GM18502 (cell line): Measurements from ENCODE around the gene SLC39A6.
A peak's percentile ranks its signal among the peaks of the same experiment; 100 is the strongest.
"Not testable (repeated sequence)": the region's sequence is repeated elsewhere in the genome, so short reads cannot be mapped to it uniquely, and the experiment has no call there.

Experiments
- ATAC-seq: cut with Tn5 transposase; IDR thresholded peaks from one replicate; pipeline ENCODE4 v1.9.1; 2021; ENCODE audit warnings: mild to moderate bottlenecking; ENCODE audit not compliant: unreplicated experiment, poor library complexity

The SLC39A6 gene

DNA sequence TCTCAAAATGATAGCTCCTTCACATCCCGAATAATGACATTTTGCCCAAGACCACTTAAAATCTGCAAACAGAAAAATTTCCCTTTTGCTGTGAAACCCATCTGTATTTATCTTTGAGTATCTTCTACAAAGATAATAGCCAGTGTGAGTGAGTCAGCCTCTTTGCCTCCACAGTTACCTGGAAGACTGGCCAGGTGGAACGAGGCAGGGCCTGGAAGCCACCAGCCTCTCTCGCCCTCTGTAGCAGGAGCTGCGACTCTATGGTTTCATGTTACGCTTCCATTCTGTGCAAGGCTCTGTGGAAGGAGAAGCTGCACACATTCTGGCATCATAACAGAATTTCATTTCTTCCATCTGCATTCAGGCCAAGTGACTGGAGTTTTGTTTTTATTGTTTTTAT lies 10.1 kb upstream of the SLC39A6 start:
- no peak for ATAC-seq

DNA sequence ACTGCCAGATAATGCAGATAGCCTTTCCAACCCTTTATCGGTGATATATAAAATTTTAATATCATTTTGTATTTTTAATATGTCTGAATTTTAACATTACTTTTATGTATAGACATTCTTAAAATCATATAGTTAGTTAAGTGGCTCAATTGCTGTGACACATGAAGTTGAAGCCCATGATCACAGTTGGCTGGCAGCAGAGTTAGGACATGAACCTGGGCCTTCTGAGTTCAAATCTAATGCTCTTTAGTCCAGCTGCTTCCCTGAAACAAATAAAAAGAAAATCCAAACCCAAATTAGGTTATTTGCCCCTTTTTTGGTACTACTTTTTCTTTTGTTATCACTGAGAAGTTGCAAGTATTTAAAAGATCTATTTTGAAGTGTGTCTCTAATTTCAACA lies 6.1 kb upstream of the SLC39A6 start:
- no peak for ATAC-seq

DNA sequence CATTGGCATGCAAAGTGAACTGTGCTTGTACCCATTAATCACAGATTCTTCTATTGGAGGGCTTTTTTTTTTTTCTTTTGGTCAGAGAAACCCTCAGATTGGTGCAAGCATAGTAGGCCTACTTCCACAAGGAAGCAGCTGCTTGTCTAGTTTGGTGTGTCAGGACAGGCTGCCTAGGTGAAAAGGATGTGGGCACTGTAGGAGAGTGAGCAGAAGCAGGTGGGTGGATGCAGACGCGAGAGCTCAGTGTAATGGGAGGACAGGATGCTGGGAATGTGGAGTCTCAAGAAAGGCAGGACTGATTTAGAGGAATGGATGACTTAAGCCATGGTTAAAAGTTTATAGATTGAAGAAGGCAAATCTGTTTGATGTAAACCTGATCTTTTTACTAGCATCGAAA lies 3.6 kb upstream of the SLC39A6 start:
- ATAC-seq, result no peak

DNA sequence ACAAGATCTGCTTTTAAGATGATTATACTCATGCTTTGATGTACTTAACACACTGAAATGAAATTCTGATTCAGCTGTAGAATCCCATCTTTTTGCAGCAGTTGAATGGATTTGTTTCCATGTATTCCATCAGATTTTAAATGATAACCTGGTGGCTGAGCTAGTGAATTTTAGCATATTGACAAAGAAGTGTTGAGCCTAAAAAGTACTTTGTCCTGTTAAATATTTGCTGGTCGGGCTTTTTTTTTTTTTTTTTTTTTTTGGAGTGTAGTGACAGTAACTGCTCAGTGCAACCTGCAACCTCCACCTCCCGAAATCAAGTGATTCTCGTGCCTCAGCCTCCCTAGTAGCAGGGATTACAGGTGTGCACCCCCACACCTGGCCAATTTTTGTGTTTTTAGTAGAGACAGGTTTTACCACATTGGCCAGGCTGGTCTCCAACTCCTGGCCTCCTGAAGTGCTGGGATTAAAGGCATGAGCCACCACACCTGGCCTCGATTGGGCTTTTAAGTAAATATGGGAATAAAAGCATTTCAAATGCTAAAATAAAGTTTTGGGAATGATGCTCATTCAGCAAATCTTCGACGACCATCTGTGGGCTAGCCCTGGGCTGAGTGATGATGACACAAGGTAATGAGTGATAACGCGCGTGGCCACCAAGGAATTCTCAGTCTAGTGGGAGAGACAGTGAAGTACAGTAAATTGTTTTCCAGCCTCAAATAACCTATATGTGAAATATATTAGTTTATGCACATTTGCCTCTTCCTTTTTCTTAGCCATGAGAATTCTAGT lies 2.7 kb upstream of the SLC39A6 start:
- no peak for ATAC-seq

DNA sequence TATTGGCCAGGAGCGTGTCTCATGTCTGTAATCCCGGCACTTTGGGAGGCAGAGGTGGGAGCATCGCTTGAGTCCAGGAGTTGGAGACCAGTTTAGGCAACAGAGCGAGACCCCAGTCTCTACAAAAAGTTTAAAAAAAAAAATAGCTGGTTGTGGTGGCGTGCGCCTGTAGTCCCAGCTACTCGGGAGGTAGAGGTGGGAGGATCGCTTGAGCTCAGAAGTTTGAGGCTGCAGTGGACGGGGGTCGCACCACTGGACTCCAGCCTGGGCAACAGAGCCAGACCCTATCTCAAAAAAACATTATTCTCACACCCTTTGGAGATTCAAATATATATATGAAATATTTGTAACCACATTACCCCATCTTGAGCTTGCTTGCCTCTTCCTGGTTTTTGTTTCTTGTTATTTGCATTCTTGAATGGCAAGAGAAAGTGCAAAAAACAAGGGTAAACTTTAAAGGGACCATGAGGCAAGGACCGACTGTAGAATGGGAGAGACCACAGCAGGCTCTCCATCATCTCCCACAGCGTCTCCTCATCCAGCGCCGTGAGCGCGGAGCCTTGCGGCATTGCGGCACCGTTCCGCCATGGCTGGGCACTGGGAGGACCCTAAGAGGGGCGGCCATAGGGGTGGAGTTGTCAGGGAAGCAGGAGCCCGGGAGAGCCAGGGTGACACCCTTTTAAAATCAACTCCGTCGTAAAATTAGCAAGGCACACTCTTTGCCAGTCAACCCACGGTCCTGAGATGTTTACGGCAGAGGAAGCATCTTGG lies 1.9 kb upstream of the SLC39A6 start:
- no peak for ATAC-seq

DNA sequence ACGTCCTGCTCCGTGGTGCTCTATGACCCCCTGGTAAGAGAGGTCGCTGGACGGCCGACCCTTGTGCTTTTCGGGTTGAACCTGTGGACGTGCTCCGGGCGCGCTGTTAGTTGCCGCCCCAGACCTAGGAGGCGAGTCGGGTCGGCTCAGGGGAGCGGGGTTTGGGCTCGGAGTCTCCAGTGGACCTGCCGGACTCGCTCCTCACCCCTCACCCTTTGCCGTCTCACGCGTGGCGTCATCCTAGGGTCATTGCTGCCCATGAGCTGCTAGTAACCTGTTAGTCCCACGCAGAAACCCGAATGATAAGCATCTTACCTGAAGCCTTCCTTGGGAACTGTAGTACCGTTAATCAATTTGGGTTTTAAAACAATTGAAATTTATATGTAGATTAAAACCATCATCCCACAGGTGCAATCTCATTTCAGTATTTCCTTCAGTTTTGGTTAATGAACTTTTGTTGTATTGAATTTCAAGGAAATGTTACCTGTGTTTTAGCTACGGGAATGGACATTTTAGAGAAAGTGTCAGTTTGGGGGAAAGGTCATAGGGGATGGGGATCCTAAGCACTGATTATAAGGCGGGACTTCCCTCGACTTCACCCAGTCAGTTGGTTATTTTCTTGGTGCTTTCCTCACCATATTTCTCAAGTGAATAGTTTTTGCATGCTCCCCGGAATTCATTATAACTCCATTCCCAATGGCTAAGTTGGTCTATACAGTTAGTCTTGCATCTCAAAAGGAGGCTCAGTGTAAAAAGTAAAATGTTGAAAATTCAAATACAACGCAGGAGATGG lies 1.1 kb upstream of the SLC39A6 start:
- peak; percentile 30 for ATAC-seq

DNA sequence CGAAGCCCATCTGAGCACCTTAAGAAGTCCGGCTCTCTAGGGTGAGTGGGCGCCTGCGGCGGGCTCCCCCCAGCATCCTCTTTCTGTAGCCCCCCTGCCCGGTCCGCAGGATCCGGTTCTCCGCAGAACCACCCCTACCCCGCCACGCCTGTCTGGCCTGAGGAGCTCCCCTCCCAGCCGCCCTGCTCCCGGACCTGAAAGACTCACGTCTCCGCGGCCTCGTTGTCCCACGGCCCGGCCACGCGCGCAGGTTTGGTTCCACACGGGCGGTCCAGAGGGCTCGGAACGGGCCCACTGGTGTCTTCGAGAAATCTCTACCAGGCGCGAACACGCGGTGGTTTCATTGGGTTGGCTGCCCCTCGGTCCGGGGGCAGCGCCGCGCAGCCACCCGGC lies 237 bp downstream of the SLC39A6 start:
- ATAC-seq, result peak; percentile 21

DNA sequence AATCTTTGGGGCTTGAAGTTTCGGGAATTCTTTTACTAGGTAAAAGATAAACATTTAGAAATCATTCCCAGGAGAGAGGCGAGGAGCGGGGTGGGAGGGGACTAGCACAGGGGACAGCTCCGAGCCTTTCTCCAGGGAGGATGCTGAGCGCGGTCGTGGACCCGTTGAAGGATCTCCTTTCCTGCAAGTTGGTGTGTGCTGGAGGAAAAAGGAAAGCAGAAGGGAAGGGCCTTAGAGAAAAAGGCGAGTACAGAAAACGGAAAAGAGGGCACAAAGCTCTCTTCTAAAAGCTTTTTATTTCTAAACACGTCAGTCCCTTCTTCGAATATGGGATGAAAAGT lies 640 bp downstream of the SLC39A6 start:
- ATAC-seq, result no peak

DNA sequence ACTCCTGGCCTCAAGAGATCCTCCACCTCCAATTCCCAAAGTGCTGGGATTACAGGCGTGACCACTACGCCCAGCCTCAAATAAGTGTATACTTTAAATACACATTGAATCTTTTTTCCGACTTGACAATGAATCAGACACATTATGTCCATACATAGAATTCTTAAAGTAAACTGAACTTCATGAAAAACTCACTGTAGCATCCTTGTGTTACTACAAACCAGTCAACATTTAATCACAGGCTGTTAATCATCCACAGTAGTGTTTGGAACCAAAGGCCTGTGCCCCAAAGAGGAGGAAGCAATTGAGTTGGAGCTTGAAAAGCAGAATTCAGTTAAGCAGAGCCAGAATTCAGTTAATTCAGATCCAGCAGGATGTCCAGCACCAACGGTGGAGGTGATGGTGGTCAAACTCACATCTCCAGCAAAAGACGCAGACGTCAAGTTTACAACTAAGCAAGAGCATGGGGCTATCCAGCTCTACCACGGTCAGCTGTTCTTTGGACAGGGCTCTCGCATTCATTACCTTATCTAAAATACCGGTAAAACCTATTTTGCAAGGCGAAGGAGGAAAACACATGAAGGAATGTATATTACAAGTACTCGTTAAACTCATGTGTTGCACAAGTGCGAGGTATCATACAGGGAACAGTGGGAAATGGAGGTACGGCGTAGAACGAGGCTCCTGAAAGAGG lies 1.2 kb downstream of the SLC39A6 start:
- no peak for ATAC-seq

DNA sequence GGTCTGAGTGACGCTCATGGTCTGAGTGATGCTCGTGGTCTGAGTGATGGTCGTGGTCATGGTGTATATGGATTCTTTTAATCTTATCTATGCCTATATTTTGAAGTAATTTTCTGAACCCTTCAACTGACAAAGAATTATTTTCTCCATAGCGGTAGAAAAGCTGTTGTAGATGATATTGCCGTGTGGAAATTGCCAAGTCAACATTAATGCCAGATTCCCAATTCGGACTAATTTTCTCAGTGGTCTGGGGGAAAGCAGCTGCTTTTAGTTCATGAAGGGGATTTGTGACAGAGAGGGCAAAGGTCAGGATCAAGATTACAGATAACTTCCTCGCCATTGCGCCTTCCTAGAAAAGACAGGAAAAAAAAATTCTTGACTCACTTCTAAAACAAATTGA lies 2.5 kb downstream of the SLC39A6 start:
- no peak for ATAC-seq

DNA sequence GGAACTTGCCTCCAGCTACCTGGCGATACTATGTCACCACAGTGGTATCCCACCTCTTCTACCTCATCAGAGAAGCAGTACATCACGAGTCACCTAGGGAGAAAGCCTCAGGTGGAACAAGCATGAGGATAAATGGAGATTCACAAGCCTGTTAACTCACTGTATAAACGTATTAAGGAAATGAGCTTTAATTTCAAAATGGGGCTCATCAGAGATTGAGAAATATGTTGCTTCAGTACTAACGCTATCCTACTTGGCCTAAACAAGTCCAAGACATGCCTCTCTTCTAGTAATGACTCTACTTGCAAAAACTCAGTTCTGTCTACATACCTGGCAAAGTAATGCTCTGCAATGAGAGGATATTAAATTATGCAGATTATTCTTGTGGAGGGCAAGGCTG lies 4.3 kb downstream of the SLC39A6 start:
- no peak for ATAC-seq

DNA sequence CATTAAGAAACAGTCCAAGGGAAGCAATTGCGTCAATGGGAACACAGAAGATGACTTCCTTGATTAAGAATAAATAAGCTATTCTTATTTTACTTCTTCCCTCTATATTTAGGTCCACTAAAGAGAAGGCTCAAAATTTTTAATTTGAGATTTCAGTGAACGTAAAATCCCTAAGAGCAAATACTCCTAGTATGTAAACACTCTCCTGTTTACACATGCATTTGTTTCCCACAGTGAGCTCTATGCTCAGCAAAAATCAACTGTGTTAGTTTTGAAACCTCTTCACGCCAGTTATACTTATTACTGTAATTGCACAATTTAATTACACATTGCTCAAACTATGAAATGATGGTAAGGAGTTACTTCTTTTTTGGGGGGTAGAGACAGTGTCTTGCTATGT lies 8.8 kb downstream of the SLC39A6 start:
- no peak for ATAC-seq

DNA sequence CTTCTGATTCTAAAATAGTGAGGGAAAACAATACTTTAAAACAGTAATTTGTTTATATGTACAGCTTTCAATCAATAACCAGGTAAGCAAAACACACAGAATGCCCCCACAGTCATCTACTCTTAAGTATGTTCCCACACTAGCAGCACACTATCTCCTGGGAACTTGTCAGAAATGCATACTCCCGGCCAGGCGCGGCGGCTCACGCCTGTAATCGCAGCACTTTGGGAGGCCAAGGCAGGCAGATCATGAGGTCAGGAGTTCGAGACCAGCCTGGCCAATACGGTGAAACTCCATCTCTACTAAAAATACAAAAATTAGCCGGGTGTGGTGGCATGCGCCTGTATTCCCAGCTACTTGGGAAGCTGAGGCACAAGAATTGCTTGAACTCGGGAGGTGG lies 12.4 kb downstream of the SLC39A6 start:
- ATAC-seq, result not testable (repeated sequence)

DNA sequence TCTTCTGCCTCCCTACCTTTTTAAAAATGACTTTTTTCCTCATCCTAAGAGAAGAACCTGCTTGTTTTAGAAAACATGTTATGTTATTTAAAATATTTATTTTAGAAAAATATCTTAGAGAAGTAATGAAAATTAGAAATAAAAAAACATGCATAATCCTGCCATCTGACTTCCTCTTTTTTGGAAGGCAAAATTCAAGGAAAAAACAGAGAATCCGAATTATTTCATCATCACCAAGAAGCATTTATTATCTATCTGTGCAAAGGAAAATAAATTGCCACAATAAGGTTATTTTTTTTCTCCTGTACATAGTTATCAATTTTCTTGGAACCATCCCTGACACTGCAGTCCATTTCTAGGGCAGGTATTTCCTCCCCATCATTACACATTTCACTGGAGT lies 14.4 kb downstream of the SLC39A6 start:
- ATAC-seq, result no peak

DNA sequence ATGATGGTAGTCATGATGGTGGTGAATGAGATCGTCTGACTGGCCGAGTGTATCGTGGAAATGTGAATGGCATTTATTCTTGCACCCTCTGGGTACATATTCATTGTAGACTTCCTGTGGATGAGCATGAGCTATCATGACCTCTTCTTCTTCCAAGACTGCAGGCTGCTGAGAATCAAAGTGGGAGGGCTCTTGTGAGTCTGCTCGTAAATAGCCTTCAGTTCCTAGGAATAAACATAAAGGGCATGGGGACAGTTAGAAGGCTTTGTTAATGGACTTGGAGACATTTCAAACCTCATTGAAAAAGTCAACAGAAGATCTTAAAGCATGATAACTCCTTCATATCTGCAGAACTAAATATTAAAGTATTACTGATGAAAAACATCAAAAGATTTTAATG lies 14.9 kb downstream of the SLC39A6 start:
- ATAC-seq, result no peak

DNA sequence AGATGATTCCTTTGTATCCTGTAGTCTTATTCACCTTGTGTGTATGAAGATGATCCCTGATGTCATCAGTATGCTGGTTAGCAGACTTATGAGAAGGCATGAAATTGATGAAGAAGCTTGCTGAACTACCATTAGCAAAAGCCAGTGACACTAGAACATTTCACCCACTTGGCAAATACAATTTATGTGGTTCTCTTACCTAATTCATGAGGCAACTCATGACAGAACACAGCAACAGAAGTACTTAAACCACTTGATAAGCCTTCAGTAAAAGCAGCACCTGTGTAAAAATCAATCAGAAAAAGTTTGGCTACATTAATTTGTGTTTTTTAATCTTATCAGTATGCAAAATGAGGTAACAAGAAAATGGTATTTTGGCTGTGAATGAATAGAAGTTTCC lies 16.8 kb downstream of the SLC39A6 start:
- no peak for ATAC-seq

DNA sequence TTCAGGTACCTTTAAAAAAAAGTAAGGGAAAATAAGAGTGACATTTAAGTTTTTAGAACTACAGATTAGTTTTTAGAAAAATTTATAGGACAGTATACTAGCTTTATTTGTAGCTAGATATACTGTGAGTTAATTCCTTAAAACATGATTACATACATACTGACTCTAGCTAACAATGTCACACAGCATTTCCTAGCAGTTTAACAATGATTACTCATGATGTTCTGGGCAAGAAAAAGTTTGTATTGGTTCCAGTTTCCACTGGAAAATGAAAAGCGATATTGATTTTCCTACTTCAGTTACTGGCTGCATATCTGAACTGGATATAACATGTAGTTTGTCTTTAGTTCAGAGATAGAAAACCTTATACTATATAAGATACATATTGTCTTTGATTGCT lies 19.4 kb downstream of the SLC39A6 start:
- ATAC-seq, result no peak

DNA sequence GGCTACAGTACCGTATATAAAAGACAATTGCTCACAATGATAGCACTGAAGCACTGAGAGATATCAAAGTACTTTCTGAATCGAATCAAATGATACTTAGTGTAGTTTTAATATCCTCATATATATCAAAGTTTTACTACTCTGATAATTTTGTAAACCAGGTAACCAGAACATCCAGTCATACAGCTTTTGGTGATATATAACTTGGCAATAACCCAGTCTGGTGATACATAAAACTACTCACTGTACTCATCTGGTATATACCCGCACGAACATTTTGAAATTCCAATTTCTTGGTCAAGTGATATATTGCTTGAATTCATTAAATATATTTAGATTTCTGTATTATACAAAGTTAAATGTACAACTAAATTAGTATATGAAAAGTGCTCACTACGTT lies 20.5 kb downstream of the SLC39A6 start:
- ATAC-seq, result no peak

DNA sequence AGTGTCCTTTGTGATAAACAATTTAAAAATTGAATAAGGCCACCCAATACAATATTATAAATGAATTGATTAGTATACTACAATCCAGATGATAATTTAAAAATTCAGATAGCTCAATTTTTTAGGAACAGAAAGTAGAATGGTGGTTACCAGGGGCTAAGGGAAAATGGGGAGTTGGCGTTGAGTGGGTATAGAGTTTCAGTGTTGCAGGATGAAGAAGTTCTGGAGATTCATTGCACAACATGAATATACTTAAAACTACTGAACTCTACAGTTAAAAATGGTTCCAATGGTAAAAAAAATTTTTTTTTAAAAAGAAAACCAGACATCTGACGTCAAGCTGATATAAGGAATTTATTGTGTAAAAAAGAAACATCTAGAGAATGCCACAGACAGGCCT lies 20.9 kb downstream of the SLC39A6 start:
- ATAC-seq, result no peak

DNA sequence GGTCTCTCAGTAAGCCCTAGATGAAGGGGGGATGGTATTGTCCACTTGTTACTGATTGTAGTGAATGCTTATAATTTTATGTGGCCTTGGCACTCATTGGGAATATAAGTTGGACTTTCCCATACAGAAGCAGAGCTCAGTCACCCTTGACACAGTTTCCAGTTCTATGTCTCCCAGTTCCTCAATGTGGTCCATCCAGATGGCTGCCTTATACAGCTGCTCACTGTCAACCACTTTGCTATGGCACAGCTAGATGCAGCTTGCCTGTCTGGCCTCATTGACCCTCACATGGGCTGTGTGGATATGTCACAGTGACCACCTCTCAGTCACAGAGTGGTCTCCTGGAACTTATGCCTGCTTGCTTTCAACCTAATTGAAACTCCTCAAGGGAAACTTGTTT lies 21.7 kb downstream of the SLC39A6 start:
- no peak for ATAC-seq

DNA sequence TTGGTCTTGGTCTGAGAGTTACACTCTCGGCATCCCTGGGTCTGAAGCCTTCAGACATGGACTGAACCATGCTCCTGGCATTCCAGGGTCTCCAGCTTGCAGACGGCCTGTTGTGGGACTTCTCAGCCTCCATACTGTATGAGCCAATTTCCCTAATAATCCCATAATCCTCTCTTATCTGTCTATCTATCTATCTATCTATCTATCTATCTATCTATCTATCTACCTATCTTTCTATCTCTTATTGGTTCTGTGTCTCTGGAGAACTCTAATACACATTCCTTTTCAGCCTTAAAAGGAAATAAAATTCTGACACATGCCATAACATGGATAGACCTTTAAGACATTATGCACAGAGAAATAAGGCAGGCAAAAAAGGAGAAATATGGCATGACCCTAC lies 24.4 kb downstream of the SLC39A6 start:
- no peak for ATAC-seq
